GM23248 (cell line): ENCODE measurements around the gene GCG. TPM values are rescaled to one million over a fixed set of nuclear protein-coding genes. Genes with fewer than 3 reads are reported as not detected.

Experiments used
- DNase-seq: peaks from one replicate; pipeline ENCODE4 v3.0.0-alpha.2; 2015
- H2AFZ ChIP-seq: fragments of 200-600 bp; sonication (generic); 2 replicates; pipeline ENCODE4 v1.6.1; 2016; ENCODE audit warnings: antibody characterized with exemption
- H3F3A ChIP-seq: fragments of 200-600 bp; sonication (generic); 2 replicates; pipeline ENCODE4 v1.6.1; 2016; ENCODE audit warnings: mild to moderate bottlenecking, antibody characterized with exemption, mixed run types; ENCODE audit not compliant: insufficient read depth
- H3K27ac ChIP-seq: fragments of 200-600 bp; sonication (generic); 2 replicates; pipeline ENCODE4 v1.5.1; 2016; ENCODE audit warnings: mild to moderate bottlenecking
- H3K27me3 ChIP-seq: fragments of 200-600 bp; sonication (generic); replicated peaks from 2 replicates; pipeline ENCODE4 v1.6.1; 2016; ENCODE audit warnings: mild to moderate bottlenecking; ENCODE audit not compliant: insufficient read depth
- H3K36me3 ChIP-seq: fragments of 200-600 bp; sonication (generic); 2 replicates; pipeline ENCODE4 v1.6.1; 2016; ENCODE audit warnings: low read depth, mild to moderate bottlenecking
- H3K4me1 ChIP-seq: fragments of 200-600 bp; sonication (generic); 2 replicates; pipeline ENCODE4 v1.6.1; 2016; ENCODE audit warnings: mild to moderate bottlenecking; ENCODE audit not compliant: insufficient read depth
- H3K4me2 ChIP-seq: fragments of 200-600 bp; sonication (generic); one replicate; pipeline ENCODE4 v1.6.1; 2016; ENCODE audit warnings: mild to moderate bottlenecking; ENCODE audit not compliant: unreplicated experiment
- H3K4me3 ChIP-seq: fragments of 200-600 bp; sonication (generic); 2 replicates; pipeline ENCODE4 v1.5.1; 2016; ENCODE audit warnings: mild to moderate bottlenecking
- H3K79me2 ChIP-seq: fragments of 200-600 bp; sonication (generic); 2 replicates; pipeline ENCODE4 v1.6.1; 2016; ENCODE audit warnings: mild to moderate bottlenecking; ENCODE audit not compliant: insufficient read depth
- H3K9ac ChIP-seq: fragments of 200-600 bp; sonication (generic); 2 replicates; pipeline ENCODE4 v1.6.1; 2016; ENCODE audit warnings: mild to moderate bottlenecking
- H3K9me2 ChIP-seq: fragments of 200-600 bp; sonication (generic); 2 replicates; pipeline ENCODE4 v1.6.1; 2016; ENCODE audit warnings: mixed run types, mild to moderate bottlenecking, moderate library complexity; ENCODE audit not compliant: insufficient read depth
- H3K9me3 ChIP-seq: fragments of 200-600 bp; sonication (generic); one replicate; pipeline ENCODE4 v1.6.1; 2017; ENCODE audit warnings: low read depth
- H4K20me1 ChIP-seq: fragments of 200-600 bp; sonication (generic); 2 replicates; pipeline ENCODE4 v1.6.0; 2016; ENCODE audit not compliant: insufficient read depth
- EZH2 ChIP-seq: fragments of 200-600 bp; sonication (generic); IDR thresholded peaks from 2 replicates; pipeline ENCODE4 v1.6.1; 2018; ENCODE audit warnings: antibody characterized with exemption, mild to moderate bottlenecking; ENCODE audit not compliant: insufficient read depth, poor library complexity, severe bottlenecking
- EZH2phosphoT487 ChIP-seq: fragments of 200-600 bp; sonication (generic); IDR thresholded peaks from 2 replicates; pipeline ENCODE4 v1.6.1; 2018; ENCODE audit warnings: antibody characterized with exemption, moderate library complexity, mild to moderate bottlenecking, low read depth; ENCODE audit not compliant: insufficient read depth
- WGBS, 2 experiments: methylation state at CpG; one replicate each; pipeline ENCODE4 v1.1.6; 2015 to 2017; ENCODE audit warnings: low lambda C conversion rate in 2 of 2, low coverage in 1 of 2; ENCODE audit errors: missing lambda C conversion rate in 2 of 2; 5-methylcytosine and 5-hydroxymethylcytosine counted together
- in situ Hi-C: fragments of 300-500 bp; cut with MboI; formaldehyde crosslinking; loops from 2 replicates; pipeline ENCODE4 v1.15.0; 2020
- polyA plus RNA-seq: library from polyadenylated mRNA; unstranded; fragments of >200 nt; fragmentation: Nextera tagmentation; extraction: Ambion mirVana; gene quantifications from 2 replicates; pipeline ENCODE4 v1.2.1, GENCODE V29; 2016
- total RNA-seq: library from RNA; depleted of rRNA; stranded (reverse); fragments of >200 nt; shearing (Covaris generic); gene quantifications from 2 replicates; pipeline ENCODE4 v1.2.3, GENCODE V29; 2014

Gene GCG
- total and polyA plus RNA-seq, 2 experiments from 2014 or later, result not detected

DNA sequence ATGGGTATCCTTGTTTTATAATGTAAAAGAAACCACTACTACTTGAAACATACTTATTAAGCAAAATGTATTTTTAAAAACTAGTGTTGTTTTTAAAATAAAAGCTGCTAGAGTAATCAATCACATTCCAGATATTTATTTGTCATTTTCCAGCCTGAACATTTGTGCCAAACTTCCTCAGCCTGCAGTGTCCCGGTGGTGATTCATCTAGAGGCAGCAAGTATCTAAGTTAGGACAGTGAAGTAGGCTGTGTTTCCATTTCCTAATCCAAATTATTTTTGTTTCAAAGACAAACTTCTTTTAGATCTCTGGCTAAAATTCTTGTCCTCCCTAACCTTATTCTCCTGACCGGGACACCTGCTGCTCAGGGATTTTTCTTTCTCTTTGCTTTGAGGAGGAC, 12.8 kb upstream of the GCG start:
- TF ChIP-seq EZH2 (no peak), EZH2phosphoT487 (no peak)
- Histone ChIP-seq H3K4me3 (no peak overlapping the region), H3K9me2 (no peaks in the 10 kb centered on the region), H3K36me3 (peaks cover 23% of the 10 kb centered on the region), H4K20me1 (no peaks in the 10 kb centered on the region), H3K9me3 (no peaks in the 10 kb centered on the region), H3F3A (peaks cover 38% of the 10 kb centered on the region), H3K4me2 (no peak overlapping the region), H3K79me2 (no peaks in the 10 kb centered on the region), H3K27me3 (no peaks in the 10 kb centered on the region), H2AFZ (no peak overlapping the region), H3K4me1 (peaks cover 10% of the 10 kb centered on the region), H3K27ac (no peak overlapping the region), H3K9ac (no peak overlapping the region)
- in situ Hi-C loops, result no loop called here
- 3 to 5% methylated on average over 2 of the region's 2 CpGs for WGBS, 2 experiments
- DNase-seq, result peak; percentile 51

DNA sequence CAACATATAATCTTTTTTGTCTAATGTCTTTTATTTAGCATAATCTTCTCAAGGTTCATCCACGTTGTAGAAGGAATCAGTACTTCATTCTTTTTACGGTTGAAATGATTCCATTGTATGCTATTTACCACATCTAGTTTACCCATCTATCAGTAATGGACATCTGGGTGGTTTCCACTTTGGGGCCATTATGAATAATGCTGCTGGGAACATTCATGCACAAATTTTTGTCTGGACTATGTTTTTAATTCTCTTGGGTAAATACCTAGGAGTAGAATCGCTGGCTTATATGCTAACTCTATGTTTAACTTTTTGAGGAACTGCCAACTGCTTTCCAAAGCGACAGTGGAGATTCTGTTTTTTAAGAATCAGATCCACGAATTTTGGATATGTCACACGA, 7.4 kb upstream of the GCG start:
- DNase-seq, result no peak
- Histone ChIP-seq H2AFZ (no peak overlapping the region), H3K9me3 (no peaks in the 10 kb centered on the region), H3K4me3 (no peak overlapping the region), H3K79me2 (no peaks in the 10 kb centered on the region), H3K36me3 (no peaks in the 10 kb centered on the region), H4K20me1 (no peaks in the 10 kb centered on the region), H3K27me3 (no peaks in the 10 kb centered on the region), H3K27ac (no peak overlapping the region), H3K9me2 (no peaks in the 10 kb centered on the region), H3F3A (0 out of 2 replicates have a peak, but pooled peaks cover 4% of the 10 kb centered on the region), H3K9ac (no peak overlapping the region), H3K4me2 (no peak overlapping the region), H3K4me1 (no peaks in the 10 kb centered on the region)
- no peak for TF ChIP-seq EZH2
- TF ChIP-seq EZH2phosphoT487, result no peak
- in situ Hi-C loops, result no loop called here
- WGBS, 2 experiments, result 95 to 97% methylated on average over 6 of the region's 6 CpGs

DNA sequence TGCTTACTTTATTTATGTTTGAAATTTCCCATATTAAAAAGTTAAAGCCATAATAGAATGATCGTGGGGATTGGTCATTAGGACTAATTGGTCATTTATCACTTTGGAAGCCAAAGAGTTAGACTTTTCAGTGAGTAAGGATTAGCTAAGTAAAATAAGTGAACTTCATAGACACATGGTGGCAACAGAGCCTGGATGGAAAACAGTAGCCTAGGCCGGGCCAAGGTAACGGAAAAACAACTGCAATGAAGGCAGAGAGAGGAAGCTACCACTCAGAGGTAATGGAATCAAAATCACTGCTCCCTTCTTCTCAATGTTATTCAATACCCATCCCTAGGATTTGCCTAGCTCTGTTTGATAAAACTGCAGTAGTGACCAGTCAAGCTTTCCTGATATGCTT, 4.1 kb upstream of the GCG start:
- Histone ChIP-seq H3F3A (no peaks in the 10 kb centered on the region), H3K4me1 (no peaks in the 10 kb centered on the region), H3K4me2 (no peak overlapping the region), H4K20me1 (no peaks in the 10 kb centered on the region), H3K9me2 (no peaks in the 10 kb centered on the region), H3K9me3 (no peaks in the 10 kb centered on the region), H3K36me3 (no peaks in the 10 kb centered on the region), H3K79me2 (no peaks in the 10 kb centered on the region), H2AFZ (0 out of 2 replicates have a peak overlapping the region, but pooled peaks have one; percentile 32), H3K27ac (no peak overlapping the region), H3K9ac (no peak overlapping the region), H3K4me3 (no peak overlapping the region), H3K27me3 (no peaks in the 10 kb centered on the region)
- WGBS, 2 experiments, result 40 to 44% methylated on average over 3 of the region's 3 CpGs
- TF ChIP-seq EZH2 (no peak), EZH2phosphoT487 (no peak)
- in situ Hi-C loops, result no loop called here
- no peak for DNase-seq

DNA sequence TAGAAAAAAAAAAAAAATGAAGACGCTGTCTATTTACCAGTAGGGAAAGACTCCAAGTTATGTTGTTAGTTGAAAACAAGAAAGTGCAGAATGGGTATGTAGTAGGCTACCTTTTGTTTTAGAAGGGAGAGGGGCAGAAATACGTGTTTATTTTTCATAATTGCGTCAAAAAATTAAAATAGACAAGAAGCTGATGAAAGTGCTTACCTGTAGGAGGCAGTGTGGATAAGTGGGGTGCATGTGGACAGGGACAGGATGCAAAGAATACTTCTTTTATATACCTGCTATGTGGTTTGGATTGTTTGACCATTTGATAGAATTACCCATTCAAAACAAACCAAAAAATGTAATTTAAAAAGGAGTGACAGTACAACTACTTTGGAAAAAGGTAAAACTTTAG, 3.0 kb upstream of the GCG start:
- Histone ChIP-seq H3K9me2 (no peaks in the 10 kb centered on the region), H3K4me3 (no peak overlapping the region), H3K9ac (no peak overlapping the region), H3K4me1 (no peaks in the 10 kb centered on the region), H3K4me2 (no peak overlapping the region), H3F3A (no peaks in the 10 kb centered on the region), H2AFZ (no peak overlapping the region), H3K9me3 (no peaks in the 10 kb centered on the region), H3K36me3 (no peaks in the 10 kb centered on the region), H3K27ac (no peak overlapping the region), H3K79me2 (no peaks in the 10 kb centered on the region), H4K20me1 (no peaks in the 10 kb centered on the region), H3K27me3 (no peaks in the 10 kb centered on the region)
- DNase-seq, result no peak
- no peak for TF ChIP-seq EZH2phosphoT487
- TF ChIP-seq EZH2, result no peak
- 87 to 89% methylated on average over 3 of the region's 3 CpGs for WGBS, 2 experiments
- in situ Hi-C loops, result no loop called here
